Measurements from ENCODE around the gene CBX3.
"Not testable (repeated sequence)": the region's sequence is repeated elsewhere in the genome, so short reads cannot be mapped to it uniquely, and the experiment has no call there.

GRCh38 chr7:26175903-26176302 is 25.6 kb upstream of the CBX3 start:
- not testable (repeated sequence) for TF ChIP-seq USF1, IRF1 (CRISPR knock-in tag; IDR thresholded peaks at IDR 0.05)
